ENCODE results near the gene ASB6. TPM values are rescaled to one million over a fixed set of nuclear protein-coding genes. Genes with fewer than 3 reads are reported as not detected.

Gene ASB6
- total and polyA plus RNA-seq, 2 of the 13 experiments (the other 11 are each of a cell fraction or from before 2014, with no cell fraction given): 8.2 to 8.4 TPM

DNA sequence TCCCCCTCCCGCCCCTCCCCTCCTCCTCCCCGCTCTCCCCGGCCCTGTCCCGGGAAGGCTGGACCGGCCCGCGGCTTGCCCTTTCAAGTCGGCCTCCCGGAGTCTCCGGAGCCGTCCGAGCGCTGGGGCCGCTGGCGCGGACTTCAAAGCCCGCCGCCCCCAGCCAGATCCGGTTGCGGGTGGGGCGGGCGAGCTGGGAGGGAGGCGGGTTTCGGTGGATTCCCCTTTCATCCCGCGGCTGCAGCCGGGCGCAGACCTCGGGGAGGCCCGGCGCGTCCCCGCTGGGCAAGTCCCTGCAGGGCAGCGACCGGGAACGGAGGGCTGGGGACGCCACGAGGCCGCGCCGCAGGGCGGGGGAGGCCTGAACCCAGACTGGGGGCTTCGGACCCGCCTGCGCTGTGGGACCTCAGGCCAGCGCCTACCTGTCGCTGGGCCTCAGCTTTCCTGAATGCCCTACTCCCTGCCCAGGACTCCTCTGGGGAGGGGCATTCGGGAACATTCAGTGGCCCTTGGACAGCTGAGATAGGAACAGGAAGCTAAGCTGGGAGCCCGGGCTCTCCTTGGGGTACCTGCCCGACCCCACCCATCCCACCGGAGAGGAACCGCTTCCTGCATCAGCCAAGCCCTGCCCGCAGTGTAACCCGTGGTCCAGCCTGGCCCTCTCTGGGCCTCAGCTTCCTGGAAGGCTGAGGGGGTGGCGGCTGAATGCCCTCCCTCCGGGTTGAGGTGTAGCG lies 44.4 kb downstream of the ASB6 start (continued):
- TF ChIP-seq CCAR2 (optimal IDR thresholded peaks at IDR 0.05; ENCODE audit: low read depth, low read length) (no peak), CHD2 (IDR thresholded peaks at IDR 0.05; ENCODE audit: low read depth, low read length) (no peak), ZNF776 (CRISPR knock-in tag; IDR thresholded peaks at IDR 0.05) (peak; percentile 44), REL (CRISPR knock-in tag; conservative IDR thresholded peaks at IDR 0.05) (peak; percentile 81; the same call in 1 of the 2 replicates), NCOA2 (CRISPR knock-in tag; IDR thresholded peaks at IDR 0.05) (peak; percentile 92), ZNF230 (CRISPR knock-in tag; IDR thresholded peaks at IDR 0.05) (no peak), ZFP1 (CRISPR knock-in tag; IDR thresholded peaks at IDR 0.05) (0 out of 2 replicates have a peak, but pooled peaks have one; percentile 9), ZNF652 (CRISPR knock-in tag; IDR thresholded peaks at IDR 0.05; ENCODE audit: borderline replicate concordance, low read depth) (no peak; the same call in 1 of the 2 replicates), MEF2D (CRISPR knock-in tag; IDR thresholded peaks at IDR 0.05) (no peak), ZNF878 (CRISPR knock-in tag; IDR thresholded peaks at IDR 0.05) (peak; percentile 91; the same call in 1 of the 2 replicates), MAFK (conservative IDR thresholded peaks at IDR 0.05 in 1 of 2, IDR thresholded peaks at IDR 0.05 in 1 of 2; ENCODE audit: low read length in 2 of 2) (no peak), MTA3 (CRISPR knock-in tag; IDR thresholded peaks at IDR 0.05) (no peak), PTBP1 (IDR thresholded peaks at IDR 0.05; ENCODE audit: low read depth, low read length, poor library complexity, severe bottlenecking) (peak; percentile 29), SIN3A (IDR thresholded peaks at IDR 0.05; ENCODE audit: borderline replicate concordance, low read depth, low read length) (no peak; the same call in 1 of the 2 replicates), U2AF1 (optimal IDR thresholded peaks at IDR 0.05; ENCODE audit: low read depth, low read length) (peak; percentile 18), ZNF563 (CRISPR knock-in tag; IDR thresholded peaks at IDR 0.05) (no peak), CHCHD3 (CRISPR knock-in tag; IDR thresholded peaks at IDR 0.05) (no peak), RFX1 (IDR thresholded peaks at IDR 0.05) (no peak), NFYB (CRISPR knock-in tag; IDR thresholded peaks at IDR 0.05) (no peak; the same call in 1 of the 2 replicates), ZKSCAN1 (IDR thresholded peaks at IDR 0.05; ENCODE audit: low read length) (no peak; the same call in 1 of the 2 replicates), NCOA1 (CRISPR knock-in tag; IDR thresholded peaks at IDR 0.05) (no peak), DMAP1 (CRISPR knock-in tag; IDR thresholded peaks at IDR 0.05) (peak; percentile 89), NFIC (IDR thresholded peaks at IDR 0.05; ENCODE audit: low read length) (peak; percentile 76; the same call in 1 of the 2 replicates), NFAT5 (CRISPR knock-in tag; IDR thresholded peaks at IDR 0.05) (0 out of 2 replicates have a peak, but pooled peaks have one; percentile 18)
- TF ChIP-seq, protein P1, sequence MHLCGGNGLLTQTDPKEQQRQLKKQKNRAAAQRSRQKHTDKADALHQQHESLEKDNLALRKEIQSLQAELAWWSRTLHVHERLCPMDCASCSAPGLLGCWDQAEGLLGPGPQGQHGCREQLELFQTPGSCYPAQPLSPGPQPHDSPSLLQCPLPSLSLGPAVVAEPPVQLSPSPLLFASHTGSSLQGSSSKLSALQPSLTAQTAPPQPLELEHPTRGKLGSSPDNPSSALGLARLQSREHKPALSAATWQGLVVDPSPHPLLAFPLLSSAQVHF (CRISPR knock-in tag; IDR thresholded peaks at IDR 0.05): no peak
- TF ChIP-seq, protein P2, sequence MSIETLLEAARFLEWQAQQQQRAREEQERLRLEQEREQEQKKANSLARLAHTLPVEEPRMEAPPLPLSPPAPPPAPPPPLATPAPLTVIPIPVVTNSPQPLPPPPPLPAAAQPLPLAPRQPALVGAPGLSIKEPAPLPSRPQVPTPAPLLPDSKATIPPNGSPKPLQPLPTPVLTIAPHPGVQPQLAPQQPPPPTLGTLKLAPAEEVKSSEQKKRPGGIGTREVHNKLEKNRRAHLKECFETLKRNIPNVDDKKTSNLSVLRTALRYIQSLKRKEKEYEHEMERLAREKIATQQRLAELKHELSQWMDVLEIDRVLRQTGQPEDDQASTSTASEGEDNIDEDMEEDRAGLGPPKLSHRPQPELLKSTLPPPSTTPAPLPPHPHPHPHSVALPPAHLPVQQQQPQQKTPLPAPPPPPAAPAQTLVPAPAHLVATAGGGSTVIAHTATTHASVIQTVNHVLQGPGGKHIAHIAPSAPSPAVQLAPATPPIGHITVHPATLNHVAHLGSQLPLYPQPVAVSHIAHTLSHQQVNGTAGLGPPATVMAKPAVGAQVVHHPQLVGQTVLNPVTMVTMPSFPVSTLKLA (IDR thresholded peaks at IDR 0.05): no peak
